ENCODE data around the gene NME5.

DNA sequence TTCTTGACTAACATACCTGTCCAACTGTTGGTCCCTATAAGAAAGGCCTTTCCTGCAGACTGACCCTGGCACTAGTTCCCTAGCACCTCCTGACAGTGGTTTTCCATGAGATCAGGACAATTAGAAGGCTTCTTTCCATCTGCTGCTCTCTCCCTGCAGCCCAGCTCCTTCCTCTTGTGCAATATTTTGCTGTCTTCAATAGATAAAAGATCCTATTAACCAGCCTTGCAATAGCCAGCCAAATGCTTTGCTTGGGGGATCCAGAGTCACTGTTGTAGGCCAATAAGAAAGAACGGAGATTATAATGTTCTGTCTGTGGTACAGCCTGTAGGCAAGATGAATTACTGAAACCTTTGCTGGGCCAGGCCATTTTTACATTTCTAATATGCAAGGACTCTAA lies 18.4 kb upstream of the NME5 start:
- TF ChIP-seq, protein P1, sequence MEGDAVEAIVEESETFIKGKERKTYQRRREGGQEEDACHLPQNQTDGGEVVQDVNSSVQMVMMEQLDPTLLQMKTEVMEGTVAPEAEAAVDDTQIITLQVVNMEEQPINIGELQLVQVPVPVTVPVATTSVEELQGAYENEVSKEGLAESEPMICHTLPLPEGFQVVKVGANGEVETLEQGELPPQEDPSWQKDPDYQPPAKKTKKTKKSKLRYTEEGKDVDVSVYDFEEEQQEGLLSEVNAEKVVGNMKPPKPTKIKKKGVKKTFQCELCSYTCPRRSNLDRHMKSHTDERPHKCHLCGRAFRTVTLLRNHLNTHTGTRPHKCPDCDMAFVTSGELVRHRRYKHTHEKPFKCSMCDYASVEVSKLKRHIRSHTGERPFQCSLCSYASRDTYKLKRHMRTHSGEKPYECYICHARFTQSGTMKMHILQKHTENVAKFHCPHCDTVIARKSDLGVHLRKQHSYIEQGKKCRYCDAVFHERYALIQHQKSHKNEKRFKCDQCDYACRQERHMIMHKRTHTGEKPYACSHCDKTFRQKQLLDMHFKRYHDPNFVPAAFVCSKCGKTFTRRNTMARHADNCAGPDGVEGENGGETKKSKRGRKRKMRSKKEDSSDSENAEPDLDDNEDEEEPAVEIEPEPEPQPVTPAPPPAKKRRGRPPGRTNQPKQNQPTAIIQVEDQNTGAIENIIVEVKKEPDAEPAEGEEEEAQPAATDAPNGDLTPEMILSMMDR (IDR thresholded peaks at IDR 0.05), result no peak
- TF ChIP-seq POLR2A (IDR thresholded peaks at IDR 0.05), result no peak

All from prostate gland (tissue), 2 donors.